Measurements from ENCODE around the gene HACD1. TPM values are rescaled to one million over a fixed set of nuclear protein-coding genes. Genes with fewer than 3 reads are reported as not detected.

HACD1 gene
- total and polyA plus RNA-seq, 10 of the 15 experiments (the other 5 are each of a cell fraction or from before 2014, with no cell fraction given): 0.22 to 1.5 (median 0.78) TPM; not detected in 1

DNA sequence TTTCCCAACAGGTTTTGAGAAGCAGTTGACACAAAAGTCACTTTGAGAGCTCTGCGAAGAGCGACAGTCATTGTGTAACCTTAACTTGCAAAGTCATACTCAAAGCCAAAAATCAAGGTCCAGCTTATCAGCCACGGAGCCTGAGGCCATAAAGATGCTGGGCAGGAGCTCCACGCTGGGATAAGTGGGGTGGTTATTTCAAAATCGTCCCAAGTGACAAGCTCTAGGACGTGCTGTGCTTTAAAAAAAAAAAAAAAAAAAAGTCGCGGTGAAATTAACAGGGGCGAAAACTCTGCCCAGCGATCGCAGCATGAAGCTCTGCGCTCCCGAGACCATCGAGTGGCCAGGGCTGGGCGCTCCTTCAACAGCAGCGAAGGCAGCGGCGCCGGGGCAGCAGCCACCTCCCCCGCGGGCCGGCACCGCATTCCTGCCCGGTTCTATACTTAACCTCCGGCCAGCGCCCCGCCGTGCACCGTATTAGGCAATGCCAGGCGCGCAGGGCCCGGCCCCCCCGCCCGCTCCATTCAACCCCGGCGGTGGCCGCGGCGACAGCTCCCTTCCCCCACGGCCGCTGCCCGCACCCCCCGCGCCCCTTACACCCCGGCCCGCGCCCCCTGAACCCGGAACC lies 657 bp downstream of the HACD1 start:
- CTCF ChIA-PET: interaction anchor here (0.6 to 1.0 kb wide), 3 partner anchors 11 to 120 kb away, joined by 3 to 4 read pairs (median 3); no protein-coding TSS in a partner anchor
- RAD21 ChIA-PET (ENCODE audit: unreplicated experiment): no interaction called here
- no peaks in the 10 kb centered on the region for H3K4me1 ChIP-seq (ENCODE audit: control insufficient read depth, insufficient read depth, low read length)
- peak in 1 of 2 experiments; percentile 45; a peak in 1 of 4 replicates for TF ChIP-seq SRF (IDR thresholded peaks at IDR 0.05; ENCODE audit: low read depth in 2 of 2, low read length in 2 of 2)
- TF ChIP-seq BCL11A (IDR thresholded peaks at IDR 0.05; ENCODE audit: low read depth, low read length): no peak
- TF ChIP-seq, protein P1, sequence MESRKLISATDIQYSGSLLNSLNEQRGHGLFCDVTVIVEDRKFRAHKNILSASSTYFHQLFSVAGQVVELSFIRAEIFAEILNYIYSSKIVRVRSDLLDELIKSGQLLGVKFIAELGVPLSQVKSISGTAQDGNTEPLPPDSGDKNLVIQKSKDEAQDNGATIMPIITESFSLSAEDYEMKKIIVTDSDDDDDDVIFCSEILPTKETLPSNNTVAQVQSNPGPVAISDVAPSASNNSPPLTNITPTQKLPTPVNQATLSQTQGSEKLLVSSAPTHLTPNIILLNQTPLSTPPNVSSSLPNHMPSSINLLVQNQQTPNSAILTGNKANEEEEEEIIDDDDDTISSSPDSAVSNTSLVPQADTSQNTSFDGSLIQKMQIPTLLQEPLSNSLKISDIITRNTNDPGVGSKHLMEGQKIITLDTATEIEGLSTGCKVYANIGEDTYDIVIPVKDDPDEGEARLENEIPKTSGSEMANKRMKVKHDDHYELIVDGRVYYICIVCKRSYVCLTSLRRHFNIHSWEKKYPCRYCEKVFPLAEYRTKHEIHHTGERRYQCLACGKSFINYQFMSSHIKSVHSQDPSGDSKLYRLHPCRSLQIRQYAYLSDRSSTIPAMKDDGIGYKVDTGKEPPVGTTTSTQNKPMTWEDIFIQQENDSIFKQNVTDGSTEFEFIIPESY (IDR thresholded peaks at IDR 0.05): no peak
- POLR2A ChIA-PET: interaction anchor here (0.7 kb wide), 2 partner anchors 20 to 28 kb away, joined by 3 to 5 read pairs; no protein-coding TSS in a partner anchor
- intact Hi-C loops (cut with micrococcal nuclease; ENCODE audit: unreplicated experiment): no loop called here
- peak overlapping the region; percentile 98 for H3K4me2 ChIP-seq (ENCODE audit: control insufficient read depth, insufficient read depth)
- peak overlapping the region; percentile 69; the same call in 1 of the 2 replicates for H3K4me3 ChIP-seq
- BruUV-seq (replicated peaks): no TSS peak
- H3K27me3 ChIP-seq (replicated peaks in 1 of 2; ENCODE audit: control insufficient read depth in 2 of 2, insufficient read depth in 2 of 2, low read length in 1 of 2): no peaks in the 10 kb centered on the region
- no peak overlapping the region for H3K27ac ChIP-seq (ENCODE audit: control insufficient read depth, insufficient read depth)
- DNase-seq (ENCODE audit: low read depth, low spot score) (no peak), ATAC-seq (peak; percentile 70), FAIRE-seq (no peak)
- peak overlapping the region; percentile 8; the same call in 1 of the 2 replicates for H3K9ac ChIP-seq (ENCODE audit: control insufficient read depth, insufficient read depth, low read length)
- H3K36me3 ChIP-seq (ENCODE audit: control insufficient read depth in 2 of 2, insufficient read depth in 2 of 2, low read length in 1 of 2): no peaks in the 10 kb centered on the region
- in situ Hi-C loops (cut with MboI): no loop called here
- H2AFZ ChIP-seq (ENCODE audit: control insufficient read depth, low read depth, low read length): peak overlapping the region; percentile 82
- no peaks in the 10 kb centered on the region for H3K79me2 ChIP-seq (ENCODE audit: control insufficient read depth, insufficient read depth, low read length)
- H3K9me3 ChIP-seq (replicated peaks; ENCODE audit: control insufficient read depth, insufficient read depth, low read length): no peaks in the 10 kb centered on the region
- H4K20me1 ChIP-seq (ENCODE audit: control insufficient read depth, insufficient read depth): no peaks in the 10 kb centered on the region
- SMC1A ChIA-PET (ENCODE audit: uncharacterized antibody, unreplicated experiment): interaction anchor here (1.1 to 2.4 kb wide), 3 partner anchors 10 to 106 kb away, joined by 3 to 7 read pairs (median 3); partner anchors contain the start of gene STAM
- 9% methylated on average over 15 of the region's 48 CpGs for WGBS (ENCODE audit: insufficient coverage, insufficient replicate concordance, low lambda C conversion rate, missing lambda C conversion rate)

Measured in GM12878 (cell line).